TTC549 (cell line): ENCODE measurements around the gene TTC17.
"Not testable (repeated sequence)": the region's sequence is repeated elsewhere in the genome, so short reads cannot be mapped to it uniquely, and the experiment has no call there.

ENCODE experiments used
- FAIRE-seq: peaks from 2 replicates; lab custom pipeline; 2012; peaks lifted over from hg19 to GRCh38; lab: Jason Lieb, UNC

Gene TTC17

GRCh38 chr11:43358801-43359421 is at the start of gene TTC17:
Gene TTC17, plus strand, starts transcription at chr11:43358920. Its CDS starts 35 bp downstream, at chr11:43358955.
- peak; percentile 56 for FAIRE-seq

- FAIRE-seq, result peak; percentile 90
Measured at GRCh38 chr11:43311791-43312607, 46.7 kb upstream of the TTC17 start, which contains the start of gene API5. Gene API5, plus strand, starts transcription at chr11:43311996. Its CDS starts 132 bp downstream, at chr11:43312128.

- no peak for FAIRE-seq
Measured at GRCh38 chr11:43315966-43316365, 42.8 kb upstream of the TTC17 start.

- FAIRE-seq, result no peak
Measured at GRCh38 chr11:43316451-43316850, 42.3 kb upstream of the TTC17 start.

- FAIRE-seq, result no peak
Measured at GRCh38 chr11:43327987-43328386, 30.7 kb upstream of the TTC17 start.

GRCh38 chr11:43328482-43328881 is 30.2 kb upstream of the TTC17 start:
- FAIRE-seq, result no peak

GRCh38 chr11:43341159-43341558 is 17.6 kb upstream of the TTC17 start:
- no peak for FAIRE-seq

- FAIRE-seq, result not testable (repeated sequence)
Measured at GRCh38 chr11:43351426-43351825, 7.3 kb upstream of the TTC17 start.

GRCh38 chr11:43354311-43354710 is 4.4 kb upstream of the TTC17 start:
- no peak for FAIRE-seq

- no peak for FAIRE-seq
Measured at GRCh38 chr11:43356336-43356735, 2.4 kb upstream of the TTC17 start.

- no peak for FAIRE-seq
Measured at GRCh38 chr11:43358279-43358800, 380 bp upstream of the TTC17 start.

- no peak for FAIRE-seq
Measured at GRCh38 chr11:43359422-43359818, 700 bp downstream of the TTC17 start.

GRCh38 chr11:43360361-43361032 is 1.8 kb downstream of the TTC17 start:
- FAIRE-seq, result no peak

GRCh38 chr11:43366677-43367076 is 8.0 kb downstream of the TTC17 start:
- no peak for FAIRE-seq

GRCh38 chr11:43367382-43368178 is 8.9 kb downstream of the TTC17 start:
- FAIRE-seq, result no peak

GRCh38 chr11:43376065-43376464 is 17.3 kb downstream of the TTC17 start:
- no peak for FAIRE-seq

GRCh38 chr11:43376594-43376993 is 17.9 kb downstream of the TTC17 start:
- no peak for FAIRE-seq

GRCh38 chr11:43377389-43377788 is 18.7 kb downstream of the TTC17 start:
- no peak for FAIRE-seq

GRCh38 chr11:43378897-43379296 is 20.2 kb downstream of the TTC17 start:
- no peak for FAIRE-seq

- FAIRE-seq, result no peak
Measured at GRCh38 chr11:43381802-43382201, 23.1 kb downstream of the TTC17 start.

- no peak for FAIRE-seq
Measured at GRCh38 chr11:43382614-43383013, 23.9 kb downstream of the TTC17 start.

- no peak for FAIRE-seq
Measured at GRCh38 chr11:43384393-43384792, 25.7 kb downstream of the TTC17 start.
